Calu3 (cell line): Measurements from ENCODE around the gene GPR84. TPM values are rescaled to one million over a fixed set of nuclear protein-coding genes. Genes with fewer than 3 reads are reported as not detected.

Experiments used
- BruUV-seq: library from RNA; stranded (reverse); fragments of 400-500 nt; replicated peaks from 2 replicates; lab custom pipeline; 2021; lab: Mats Ljungman, UMichigan
- CTCF ChIA-PET: fragments of 300-600 bp; sonication (Branson Sonifier 250); formaldehyde crosslinking; loops from one replicate; lab custom pipeline; 2022; ENCODE audit warnings: antibody characterized with exemption; lab: Charles Lee
- DNase-seq: peaks from one replicate; pipeline ENCODE4 v3.0.0; 2022
- H3K27ac Mint-ChIP-seq: one replicate; pipeline ENCODE4 v1.8.0; 2022; ENCODE audit warnings: mixed read lengths; ENCODE audit not compliant: unreplicated experiment
- H3K27me3 Mint-ChIP-seq: one replicate; pipeline ENCODE4 v1.8.0; 2022; ENCODE audit warnings: mixed read lengths; ENCODE audit not compliant: unreplicated experiment
- H3K36me3 Mint-ChIP-seq: one replicate; pipeline ENCODE4 v1.8.0; 2022; ENCODE audit warnings: mild to moderate bottlenecking, moderate library complexity, mixed read lengths; ENCODE audit not compliant: insufficient read depth, unreplicated experiment
- H3K4me1 Mint-ChIP-seq: one replicate; pipeline ENCODE4 v1.8.0; 2022; ENCODE audit warnings: mild to moderate bottlenecking, low read depth, mixed read lengths; ENCODE audit not compliant: unreplicated experiment
- H3K4me3 Mint-ChIP-seq: one replicate; pipeline ENCODE4 v1.8.0; 2022; ENCODE audit warnings: mild to moderate bottlenecking, low read depth, moderate library complexity, mixed read lengths; ENCODE audit not compliant: unreplicated experiment
- H3K9me3 Mint-ChIP-seq: one replicate; pipeline ENCODE4 v1.8.0; 2022; ENCODE audit warnings: low read depth, mixed read lengths; ENCODE audit not compliant: unreplicated experiment
- CTCF ChIP-seq: fragments of 200-600 bp; IDR thresholded peaks from one replicate; pipeline ENCODE4 v1.8.0; 2022; ENCODE audit warnings: antibody characterized with exemption; ENCODE audit not compliant: unreplicated experiment
- intact Hi-C: fragments of 100-400 bp; cut with micrococcal nuclease; formaldehyde crosslinking; loops from one replicate; pipeline ENCODE4 v1.10.0; 2022; ENCODE audit not compliant: unreplicated experiment
- total RNA-seq: library from RNA; stranded (reverse); gene quantifications from 2 replicates; pipeline ENCODE4 v1.2.3, GENCODE V29; 2022

GPR84 gene
- total RNA-seq, 1 experiment from 2014 or later: not detected

GRCh38 chr12:54379398-54380201 is 15.3 kb upstream of the GPR84 start:
- Mint-ChIP-seq H3K9me3 (no peaks in the 10 kb centered on the region), H3K4me1 (peaks cover 25% of the 10 kb centered on the region), H3K36me3 (peaks cover 11% of the 10 kb centered on the region), H3K27me3 (no peaks in the 10 kb centered on the region), H3K27ac (no peak overlapping the region), H3K4me3 (peak overlapping the region; percentile 73)
- BruUV-seq: no TSS peak
- CTCF ChIA-PET: interaction anchor here (0.6 to 3.6 kb wide), 13 partner anchors 8 to 384 kb away, joined by 3 to 34 read pairs (median 6); partner anchors contain the start of genes CBX5 and HNRNPA1
- peak; percentile 100 for TF ChIP-seq CTCF
- DNase-seq: peak; percentile 98
- intact Hi-C loops: loop anchor here (1.0 kb wide), 1 partner anchor 9 kb away; no protein-coding TSS in a partner anchor

GRCh38 chr12:54378796-54379397 is 14.6 kb upstream of the GPR84 start:
- peak overlapping the region; percentile 73 for H3K4me3 Mint-ChIP-seq
- H3K9me3 Mint-ChIP-seq: no peaks in the 10 kb centered on the region
- H3K27me3 Mint-ChIP-seq: no peaks in the 10 kb centered on the region
- H3K27ac Mint-ChIP-seq: peak overlapping the region; percentile 65
- intact Hi-C loops: loop anchor here (1.0 kb wide), 1 partner anchor 9 kb away; no protein-coding TSS in a partner anchor
- no peak for TF ChIP-seq CTCF
- BruUV-seq: no TSS peak
- H3K4me1 Mint-ChIP-seq: peaks cover 32% of the 10 kb centered on the region
- peak; percentile 83 for DNase-seq
- CTCF ChIA-PET: interaction anchor here (0.6 to 3.6 kb wide), 13 partner anchors 8 to 383 kb away, joined by 3 to 34 read pairs (median 6); partner anchors contain the start of genes CBX5, COPZ1 and HNRNPA1
- H3K36me3 Mint-ChIP-seq: peaks cover 11% of the 10 kb centered on the region

GRCh38 chr12:54377797-54378515 is 13.7 kb upstream of the GPR84 start:
- Mint-ChIP-seq H3K9me3 (no peaks in the 10 kb centered on the region), H3K4me3 (peak overlapping the region; percentile 73), H3K27ac (peak overlapping the region; percentile 65), H3K36me3 (peaks cover 19% of the 10 kb centered on the region), H3K4me1 (peaks cover 42% of the 10 kb centered on the region), H3K27me3 (no peaks in the 10 kb centered on the region)
- intact Hi-C loops: no loop called here
- no peak for DNase-seq
- BruUV-seq: no TSS peak
- CTCF ChIA-PET: interaction anchor here (1.5 to 3.6 kb wide), 2 partner anchors 21 to 126 kb away, joined by 8 to 14 read pairs; no protein-coding TSS in a partner anchor
- no peak for TF ChIP-seq CTCF

GRCh38 chr12:54377007-54377406 is 12.7 kb upstream of the GPR84 start:
- no peaks in the 10 kb centered on the region for H3K27me3 Mint-ChIP-seq
- no peak overlapping the region for H3K4me3 Mint-ChIP-seq
- DNase-seq: no peak
- peaks cover 19% of the 10 kb centered on the region for H3K36me3 Mint-ChIP-seq
- no peaks in the 10 kb centered on the region for H3K9me3 Mint-ChIP-seq
- intact Hi-C loops: no loop called here
- CTCF ChIA-PET: interaction anchor here (0.6 kb wide), 1 partner anchor 122 kb away, joined by 3 read pairs; no protein-coding TSS in a partner anchor
- H3K27ac Mint-ChIP-seq: no peak overlapping the region
- H3K4me1 Mint-ChIP-seq: peaks cover 51% of the 10 kb centered on the region
- TSS peak; percentile 3 for BruUV-seq
- TF ChIP-seq CTCF: no peak
